SK-N-SH (cell line): ENCODE measurements around the gene PTPA.
"Not testable (repeated sequence)": the region's sequence is repeated elsewhere in the genome, so short reads cannot be mapped to it uniquely, and the experiment has no call there.

Experiments used
- CTCF ChIP-seq: fragments of 200-600 bp; sonication (generic); IDR thresholded peaks from 2 replicates; pipeline ENCODE4 v1.6.1; 2017; ENCODE audit warnings: antibody characterized with exemption, mild to moderate bottlenecking, moderate library complexity
- JUND ChIP-seq: IDR thresholded peaks from 2 replicates; pipeline ENCODE4 v1.4.0; 2012
- POLR2AphosphoS5 ChIP-seq: IDR thresholded peaks from 2 replicates; pipeline ENCODE4 v1.6.1; 2012; ENCODE audit warnings: low read depth, low read length
- RCOR1 ChIP-seq: fragments of 150-350 bp; IDR thresholded peaks from 2 replicates; pipeline ENCODE4 v1.6.1; 2017; ENCODE audit warnings: antibody characterized with exemption, low read length
- RFX5 ChIP-seq: IDR thresholded peaks from 2 replicates; pipeline ENCODE4 v1.6.1; 2012; ENCODE audit warnings: mild to moderate bottlenecking, improper control_type of control experiment, low read length

- TF ChIP-seq POLR2AphosphoS5, CTCF, RFX5, JUND, RCOR1: not testable (repeated sequence)
These were observed 52.0 kb downstream of the PTPA start for GRCh38 chr9:129163198-129163670.
